Renal cortex interstitium (tissue), 11 donors: ENCODE data around the gene ETS1. TPM values are rescaled to one million over a fixed set of nuclear protein-coding genes. Genes with fewer than 3 reads are reported as not detected.

Source experiments
- DNase-seq, 11 donors: peaks; one replicate each; pipeline ENCODE4 v3.0.0-alpha.2; 2013; ENCODE audit warnings: low read depth in 9 of 11, low spot score in 4 of 11; ENCODE audit errors: extremely low read depth in 1 of 11
- polyA plus RNA-seq, 3 donors: library from polyadenylated mRNA; unstranded; fragments of 120-200 nt; gene quantifications; one replicate each; pipeline ENCODE4 v1.2.1, GENCODE V29; 2013; ENCODE audit not compliant: insufficient read length in 3 of 3

ETS1 gene
- polyA plus RNA-seq, 3 donors = 64.5 to 84.2 (median 74.3) TPM

GRCh38 chr11:128415539-128415938 is 171.8 kb downstream of the ETS1 start:
- no peak for DNase-seq

GRCh38 chr11:128412847-128413791 is 174.2 kb downstream of the ETS1 start:
- DNase-seq = no peak

GRCh38 chr11:128411812-128412211 is 175.5 kb downstream of the ETS1 start:
- no peak for DNase-seq

- no peak for DNase-seq
Measured at GRCh38 chr11:128411150-128411549, 176.2 kb downstream of the ETS1 start.

GRCh38 chr11:128409476-128409875 is 177.9 kb downstream of the ETS1 start:
- DNase-seq = no peak

Other genes starting within 250 kb of the ETS1 start
- gene FLI1, start 106.5 kb upstream of the ETS1 start, polyA plus RNA-seq = 10 to 100 TPM; 24.7 to 26.3 (median 25.4) TPM